ENCODE results near the gene OR4K2.

DNA sequence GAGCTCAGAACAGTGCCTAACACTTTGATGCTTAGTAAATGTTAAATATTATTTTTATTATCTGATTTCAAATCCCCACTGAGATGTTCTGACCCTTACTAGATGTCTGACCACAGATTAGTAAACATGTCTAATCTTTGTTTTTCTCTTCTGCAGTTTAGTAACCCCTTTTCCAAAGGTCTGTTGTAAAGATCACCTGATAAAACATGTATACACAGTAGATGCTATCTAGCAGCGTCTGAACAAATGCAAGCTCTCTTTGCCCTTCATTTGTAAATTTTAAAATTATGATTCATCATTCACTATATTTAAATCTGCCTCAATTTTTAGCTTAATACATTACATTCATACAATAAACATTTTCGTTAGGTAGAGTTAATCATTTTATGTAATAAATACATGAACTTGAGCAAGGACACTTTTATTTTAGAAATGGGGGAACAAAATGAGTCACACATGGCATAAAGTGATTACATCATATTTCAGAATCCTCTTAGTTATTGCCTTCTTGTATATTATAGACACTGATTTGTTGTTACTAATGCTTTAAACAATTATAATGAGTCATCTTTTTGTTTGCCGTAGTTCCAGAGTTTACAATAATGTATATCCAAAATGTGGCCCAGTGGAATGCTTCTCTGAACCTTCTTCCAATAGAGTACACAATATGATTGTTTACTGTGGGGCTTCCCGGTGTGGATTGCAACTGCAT is 43.8 kb downstream of the OR4K2 start:
- TF ChIP-seq, protein P1, sequence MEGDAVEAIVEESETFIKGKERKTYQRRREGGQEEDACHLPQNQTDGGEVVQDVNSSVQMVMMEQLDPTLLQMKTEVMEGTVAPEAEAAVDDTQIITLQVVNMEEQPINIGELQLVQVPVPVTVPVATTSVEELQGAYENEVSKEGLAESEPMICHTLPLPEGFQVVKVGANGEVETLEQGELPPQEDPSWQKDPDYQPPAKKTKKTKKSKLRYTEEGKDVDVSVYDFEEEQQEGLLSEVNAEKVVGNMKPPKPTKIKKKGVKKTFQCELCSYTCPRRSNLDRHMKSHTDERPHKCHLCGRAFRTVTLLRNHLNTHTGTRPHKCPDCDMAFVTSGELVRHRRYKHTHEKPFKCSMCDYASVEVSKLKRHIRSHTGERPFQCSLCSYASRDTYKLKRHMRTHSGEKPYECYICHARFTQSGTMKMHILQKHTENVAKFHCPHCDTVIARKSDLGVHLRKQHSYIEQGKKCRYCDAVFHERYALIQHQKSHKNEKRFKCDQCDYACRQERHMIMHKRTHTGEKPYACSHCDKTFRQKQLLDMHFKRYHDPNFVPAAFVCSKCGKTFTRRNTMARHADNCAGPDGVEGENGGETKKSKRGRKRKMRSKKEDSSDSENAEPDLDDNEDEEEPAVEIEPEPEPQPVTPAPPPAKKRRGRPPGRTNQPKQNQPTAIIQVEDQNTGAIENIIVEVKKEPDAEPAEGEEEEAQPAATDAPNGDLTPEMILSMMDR (IDR thresholded peaks at IDR 0.05) = no peak
- TF ChIP-seq EP300 (IDR thresholded peaks at IDR 0.05) (no peak), POLR2A (IDR thresholded peaks at IDR 0.05) (no peak)
